CD4-positive, alpha-beta T cell treated with Interleukin-17A for 4 hours (primary cell): ENCODE measurements around the gene ERVW-1.
"Not testable (repeated sequence)": the region's sequence is repeated elsewhere in the genome, so short reads cannot be mapped to it uniquely, and the experiment has no call there.

Experiments used
- DNase-seq: peaks from one replicate; pipeline ENCODE4 v3.0.0-alpha.2; 2020; ENCODE audit warnings: mixed read lengths

The ERVW-1 gene

DNA sequence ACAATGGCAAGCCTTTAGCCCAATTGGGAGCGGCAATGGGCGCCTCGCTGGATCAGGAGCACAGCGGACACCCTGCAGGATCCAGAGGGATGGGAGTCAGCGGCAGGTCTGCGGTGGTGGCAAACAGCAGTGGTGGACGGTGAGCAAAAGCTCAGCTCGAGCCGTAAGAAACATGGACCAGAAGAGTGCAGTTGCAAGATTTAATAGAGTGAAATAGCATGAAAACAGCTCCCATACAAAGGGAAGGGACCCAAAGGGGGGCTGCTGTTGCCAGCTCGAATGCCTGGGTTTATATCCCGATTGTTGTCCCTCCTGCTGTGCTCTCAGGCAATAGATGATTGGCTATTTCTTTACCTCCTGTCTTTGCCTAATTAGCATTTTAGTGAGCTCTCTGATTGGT lies at the start of gene ERVW-1:
TSS of gene ERVW-1 (minus strand) at position 266 of the 400 bp plus-strand sequence. CDS start 7,565 bp downstream, outside the sequence.
- DNase-seq, result not testable (repeated sequence)

DNA sequence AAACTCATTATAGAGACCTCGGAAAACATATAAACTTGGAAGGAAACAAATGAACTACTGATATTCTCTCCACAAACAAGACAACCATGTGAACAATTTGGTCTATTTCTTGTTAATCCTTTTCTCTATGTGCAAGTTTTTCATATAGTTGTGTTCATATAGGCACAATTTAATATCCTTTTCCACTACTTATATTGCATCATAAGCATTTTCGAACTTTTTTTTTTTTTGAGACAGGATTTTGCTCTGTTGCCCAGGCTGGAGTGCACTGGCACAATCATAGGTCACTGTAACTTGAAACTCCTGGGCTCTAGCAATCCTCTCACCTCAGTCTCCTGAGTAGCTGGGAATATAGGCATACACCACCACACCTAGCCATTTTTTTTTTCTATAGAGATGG lies 45.4 kb upstream of the ERVW-1 start:
- DNase-seq, result no peak

GRCh38 chr7:92520024-92520423 lies 42.3 kb upstream of the ERVW-1 start:
- no peak for DNase-seq

DNA sequence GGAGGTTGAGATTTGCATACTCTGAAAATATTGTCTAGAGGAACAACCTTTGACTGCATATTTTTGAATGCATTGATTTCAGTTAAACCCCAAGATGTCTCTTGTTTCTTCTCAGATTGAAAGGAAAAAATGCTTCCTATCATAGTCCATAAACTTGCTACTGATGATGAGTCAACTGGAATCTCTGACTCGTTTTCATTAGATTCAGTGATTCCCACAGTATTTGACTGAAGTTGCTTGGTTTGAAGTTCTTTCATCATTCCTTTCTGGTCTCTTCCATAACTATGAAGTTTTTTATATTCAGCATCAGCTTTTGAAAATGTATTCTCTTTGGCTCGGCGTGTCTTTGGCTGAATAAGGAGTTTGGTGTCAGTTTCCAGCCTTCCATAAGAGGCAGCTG lies 39.9 kb upstream of the ERVW-1 start:
- no peak for DNase-seq

DNA sequence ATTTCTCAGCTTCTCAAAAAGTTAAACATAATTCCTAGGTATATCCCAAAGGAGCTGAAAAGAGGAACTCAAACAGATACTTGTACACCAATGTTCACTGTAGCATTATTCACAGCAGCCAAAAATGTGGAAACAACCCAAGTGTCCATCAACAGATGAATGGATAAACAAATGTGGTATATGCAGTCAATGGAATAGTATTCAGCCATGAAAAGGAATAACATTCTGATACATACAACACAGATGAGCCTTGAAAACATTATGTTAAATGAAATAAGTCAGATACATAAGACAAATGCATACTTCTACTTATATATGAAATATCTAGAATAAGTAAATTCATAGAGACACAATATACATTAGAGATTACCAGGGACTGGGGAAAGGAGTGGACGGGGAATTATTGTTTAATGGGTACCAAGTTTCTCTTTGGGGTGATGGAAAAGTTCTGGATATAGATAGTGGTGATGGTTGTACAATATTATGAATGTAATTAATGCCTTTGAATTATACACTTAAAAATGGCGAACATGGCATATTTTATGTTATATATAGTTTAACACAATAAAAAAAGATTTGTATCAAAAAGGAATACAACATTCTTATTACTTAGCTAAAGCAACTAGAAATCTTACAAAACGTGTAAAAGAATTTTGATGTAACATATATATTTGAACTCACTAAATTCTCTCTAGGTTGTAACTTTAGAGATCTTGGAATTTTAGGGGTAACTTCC lies 35.6 kb upstream of the ERVW-1 start:
- DNase-seq, result no peak

GRCh38 chr7:92508946-92509345 lies 31.2 kb upstream of the ERVW-1 start:
- no peak for DNase-seq

- DNase-seq, result no peak
Observed at GRCh38 chr7:92506363-92506762, 28.6 kb upstream of the ERVW-1 start.

DNA sequence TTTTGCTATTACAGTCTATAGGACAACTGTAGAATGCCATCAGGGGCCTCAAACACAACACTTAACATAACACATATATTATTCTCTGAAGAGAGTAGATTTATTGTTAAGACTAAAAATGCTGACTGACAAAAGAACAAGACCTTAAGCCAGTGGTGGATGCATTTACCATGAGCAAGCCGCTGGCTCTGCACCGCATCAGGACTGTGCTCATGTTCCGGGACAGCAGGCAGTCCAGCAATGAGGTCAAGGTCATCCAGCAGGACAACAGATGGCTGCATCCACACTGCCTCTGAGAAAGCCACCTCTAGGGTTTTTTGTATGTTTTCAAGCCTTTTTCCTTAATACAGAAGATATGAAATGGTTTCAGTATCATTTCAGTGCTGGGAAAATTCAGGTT lies 26.8 kb upstream of the ERVW-1 start:
- DNase-seq, result no peak

- no peak for DNase-seq
Observed at GRCh38 chr7:92503767-92504166, 26.0 kb upstream of the ERVW-1 start.

GRCh38 chr7:92498557-92498956 lies 20.8 kb upstream of the ERVW-1 start:
- no peak for DNase-seq

DNA sequence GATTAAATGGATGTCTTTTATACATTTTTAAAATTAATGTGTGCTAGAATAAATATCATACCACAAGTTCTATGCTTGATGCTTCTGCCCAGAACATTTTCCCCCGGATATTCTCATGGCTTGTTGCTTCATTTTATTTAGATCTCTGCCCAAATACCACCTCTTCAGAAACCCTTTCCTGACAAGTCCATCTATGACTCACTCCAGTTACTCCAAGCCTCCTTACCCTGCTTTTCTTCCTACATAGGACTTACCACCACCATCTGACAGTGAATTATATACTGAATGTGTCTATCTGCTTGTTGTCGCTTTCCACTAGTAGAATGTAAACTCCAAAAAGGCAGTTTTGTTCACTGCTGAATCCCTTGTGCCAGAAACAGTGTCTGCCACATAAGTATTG lies 19.1 kb upstream of the ERVW-1 start:
- no peak for DNase-seq

GRCh38 chr7:92489634-92490033 lies 11.9 kb upstream of the ERVW-1 start:
- no peak for DNase-seq

- DNase-seq, result no peak
Observed at GRCh38 chr7:92487804-92488203, 10.1 kb upstream of the ERVW-1 start.

DNA sequence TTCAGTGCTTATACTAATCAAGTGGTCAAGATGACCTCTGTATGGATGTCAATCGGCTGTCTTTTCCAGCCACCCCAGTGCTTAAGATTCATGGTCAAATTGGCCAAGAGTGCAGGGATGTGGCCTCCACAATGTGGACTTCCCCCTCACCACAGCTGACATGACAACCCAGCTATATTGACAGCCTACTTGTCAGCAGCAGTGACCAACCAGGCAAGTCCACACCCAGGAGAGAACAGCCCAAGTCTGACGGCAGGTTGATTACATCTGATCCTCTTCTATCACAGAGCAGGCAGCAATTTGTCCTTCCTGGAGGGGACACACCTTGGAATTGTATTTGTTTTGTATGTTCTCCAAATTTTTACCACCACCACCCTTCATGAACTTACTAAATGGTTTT lies 8.2 kb upstream of the ERVW-1 start:
- DNase-seq, result no peak

DNA sequence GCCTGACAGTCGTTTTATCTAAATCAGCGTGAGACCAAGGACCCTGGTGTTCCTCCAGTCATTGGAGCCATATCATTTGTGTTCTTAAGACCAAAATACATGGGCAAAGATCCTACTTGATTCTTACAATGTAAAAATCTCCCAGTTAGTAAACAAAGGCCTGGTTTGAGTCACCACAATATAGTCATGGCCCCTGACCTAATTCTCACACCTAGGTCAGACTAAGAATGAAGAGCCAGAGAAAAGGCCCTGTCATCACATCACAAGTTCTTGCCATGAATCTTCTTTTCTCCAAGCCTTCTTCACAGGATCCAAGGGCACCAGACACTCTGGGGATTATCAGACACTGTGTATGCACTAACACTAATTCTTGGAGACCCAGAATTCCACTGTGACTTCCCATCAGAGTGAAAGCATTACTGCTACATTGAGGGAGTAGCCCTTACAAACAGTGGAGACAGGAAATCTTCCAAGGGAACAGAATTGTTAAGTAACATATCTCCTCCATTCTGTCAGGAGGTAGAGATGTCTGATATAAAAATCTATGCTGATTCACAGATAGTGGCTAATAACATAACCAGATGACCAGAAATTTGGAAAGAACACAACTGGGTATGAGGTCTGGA lies 7.6 kb upstream of the ERVW-1 start:
- DNase-seq, result no peak

DNA sequence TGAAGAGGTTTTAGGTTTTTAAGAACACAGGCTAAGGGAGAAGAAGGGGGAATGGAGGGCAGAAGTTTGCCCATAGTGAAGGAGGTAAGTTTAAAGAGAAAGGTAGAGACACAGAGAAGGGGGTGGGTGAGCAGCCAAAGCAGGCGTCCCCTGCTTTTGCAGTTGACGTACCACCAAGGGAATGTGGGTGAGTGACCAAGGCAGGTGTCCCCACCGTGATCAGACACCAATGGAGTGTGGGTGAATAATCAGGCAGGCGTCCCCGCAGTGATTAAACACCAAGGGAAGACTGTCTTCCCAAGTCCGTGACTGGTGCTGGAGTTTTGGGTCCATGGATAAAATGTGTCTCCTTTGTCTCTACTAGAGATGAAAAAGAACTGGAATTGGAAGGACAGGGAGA lies 6.5 kb upstream of the ERVW-1 start:
- DNase-seq, result not testable (repeated sequence)

GRCh38 chr7:92483624-92484023 lies 5.9 kb upstream of the ERVW-1 start:
- DNase-seq, result not testable (repeated sequence)

DNA sequence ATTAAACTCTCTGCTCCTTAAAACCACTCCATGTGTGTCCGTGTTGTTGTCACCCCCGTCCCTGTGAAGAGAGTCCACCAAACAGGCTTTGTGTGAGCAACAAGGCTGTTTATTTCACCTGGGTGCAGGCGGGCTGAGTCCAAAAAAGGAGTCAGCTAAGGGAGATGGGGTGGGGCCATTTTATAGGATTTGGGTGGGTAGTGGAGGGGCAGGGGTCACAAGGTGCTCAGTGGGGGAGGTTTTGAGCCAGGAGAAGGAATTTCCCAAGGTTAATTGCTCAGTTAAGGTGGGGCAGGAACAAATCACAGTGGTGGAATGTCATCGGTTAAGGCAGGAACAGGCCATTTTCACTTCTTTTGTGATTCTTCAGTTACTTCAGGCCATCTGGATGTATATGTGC lies 1.4 kb upstream of the ERVW-1 start:
- DNase-seq, result not testable (repeated sequence)

- DNase-seq, result no peak
Observed at GRCh38 chr7:92478711-92479110, 965 bp upstream of the ERVW-1 start.

GRCh38 chr7:92478095-92478494 lies 349 bp upstream of the ERVW-1 start:
- DNase-seq, result no peak

GRCh38 chr7:92475851-92476590 lies 1.7 kb downstream of the ERVW-1 start:
- DNase-seq, result not testable (repeated sequence)

DNA sequence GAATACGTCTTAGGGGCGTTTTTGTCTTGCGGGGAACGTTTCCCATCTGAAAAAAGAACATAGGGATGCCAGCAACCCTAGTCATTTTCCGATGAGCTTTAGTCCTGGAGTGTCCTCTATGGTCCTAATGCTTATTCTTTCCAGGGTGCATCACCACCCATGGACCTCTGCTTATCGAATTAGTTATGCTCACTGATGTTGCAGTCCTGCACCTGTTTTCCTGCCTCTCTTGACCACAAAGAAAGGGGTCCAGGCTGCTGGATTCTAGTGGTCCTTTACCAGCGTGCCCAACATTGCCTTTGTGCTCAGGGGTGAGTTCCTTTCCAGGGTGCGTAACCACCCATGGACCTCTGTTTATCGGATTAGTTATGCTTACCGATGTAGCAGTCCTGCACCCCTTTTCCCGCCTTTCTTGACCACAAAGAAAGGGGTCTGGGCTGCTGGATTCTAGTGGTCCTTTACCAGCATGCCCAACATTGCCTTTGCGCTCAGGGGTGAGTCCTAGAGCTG lies 2.4 kb downstream of the ERVW-1 start:
- not testable (repeated sequence) for DNase-seq

DNA sequence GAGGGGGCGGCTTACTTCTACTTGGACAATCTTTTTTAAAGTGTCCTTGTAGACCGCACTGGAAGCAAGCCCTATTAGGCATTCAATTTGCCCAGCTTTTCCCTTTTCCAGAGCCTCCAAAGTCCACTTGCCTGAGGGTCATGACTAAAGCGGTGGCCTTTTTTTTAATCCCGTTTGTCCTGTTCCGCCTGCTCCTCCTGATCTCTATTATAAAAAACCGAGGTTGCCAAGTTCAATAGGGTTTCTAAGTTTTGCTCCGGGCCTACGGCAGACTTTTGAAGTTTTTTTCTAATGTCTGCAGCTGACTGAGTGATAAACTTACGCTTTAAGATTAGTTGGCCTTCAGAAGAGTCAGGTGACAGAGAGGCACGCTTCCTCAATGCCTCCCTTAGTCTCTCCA lies 3.8 kb downstream of the ERVW-1 start:
- DNase-seq, result not testable (repeated sequence)

GRCh38 chr7:92468589-92468988 lies 9.2 kb downstream of the ERVW-1 start:
- not testable (repeated sequence) for DNase-seq
